Activated T-cell treated with anti-CD3 and anti-CD28 coated beads, Interleukin-2, amount 50 U/mL, for 4 hours (primary cell): ENCODE data around the gene UBASH3A. TPM values are rescaled to one million over a fixed set of nuclear protein-coding genes. Genes with fewer than 3 reads are reported as not detected.
A peak's percentile ranks its signal among the peaks of the same experiment; 100 is the strongest.

Experiments
- ATAC-seq, 2 donors: fragments of 200-7000 bp; cut with Tn5 transposase; one replicate each; pipeline ENCODE4 v1.10.0; 2021
- DNase-seq: peaks from one replicate; pipeline ENCODE4 v3.0.0-alpha.2; 2020
- H3K27me3 Mint-ChIP-seq: one replicate; pipeline ENCODE4 v1.8.0; 2021; ENCODE audit warnings: low read depth, mixed read lengths
- H3K36me3 Mint-ChIP-seq: one replicate; pipeline ENCODE4 v1.8.0; 2022; ENCODE audit warnings: mixed read lengths; ENCODE audit not compliant: insufficient read depth
- H3K4me1 Mint-ChIP-seq: one replicate; pipeline ENCODE4 v1.8.0; 2021; ENCODE audit warnings: low read depth, mixed read lengths
- H3K4me3 Mint-ChIP-seq: one replicate; pipeline ENCODE4 v1.8.0; 2021; ENCODE audit warnings: mild to moderate bottlenecking, moderate library complexity, mixed read lengths
- H3K9me3 Mint-ChIP-seq: one replicate; pipeline ENCODE4 v1.8.0; 2021; ENCODE audit warnings: mixed read lengths
- total RNA-seq, 3 donors: library from RNA; stranded (reverse); gene quantifications; one replicate each; pipeline ENCODE4 v1.2.1, GENCODE V29; 2021

UBASH3A gene
- total RNA-seq, 3 donors from 2014 or later = 8.8 to 13.7 (median 11.3) TPM

DNA sequence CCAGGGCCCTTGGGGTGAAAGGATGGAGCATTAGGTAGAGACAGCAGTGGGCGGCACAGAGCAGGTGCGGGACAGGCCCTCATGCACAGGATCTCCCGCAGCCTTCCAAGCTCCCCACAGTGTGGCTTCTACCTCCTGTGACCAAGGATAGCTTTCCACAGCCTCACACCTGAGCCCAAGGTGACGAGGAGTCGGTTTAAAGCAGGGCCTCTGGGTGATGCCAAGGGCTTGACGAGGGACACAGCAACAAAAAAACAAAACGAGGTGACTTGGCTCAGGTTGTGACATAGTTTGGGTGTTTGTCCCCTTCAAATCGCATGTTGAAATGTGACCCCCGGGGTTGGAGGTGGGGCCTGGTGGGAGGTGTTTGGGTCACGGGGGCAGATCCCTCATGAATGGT is 77.0 kb downstream of the UBASH3A start:
- no peaks in the 10 kb centered on the region for H3K9me3 Mint-ChIP-seq
- no peak overlapping the region for H3K4me3 Mint-ChIP-seq
- H3K36me3 Mint-ChIP-seq = no peaks in the 10 kb centered on the region
- peaks cover 3% of the 10 kb centered on the region for H3K27me3 Mint-ChIP-seq
- no peak for ATAC-seq
- DNase-seq = no peak
- no peaks in the 10 kb centered on the region for H3K4me1 Mint-ChIP-seq

DNA sequence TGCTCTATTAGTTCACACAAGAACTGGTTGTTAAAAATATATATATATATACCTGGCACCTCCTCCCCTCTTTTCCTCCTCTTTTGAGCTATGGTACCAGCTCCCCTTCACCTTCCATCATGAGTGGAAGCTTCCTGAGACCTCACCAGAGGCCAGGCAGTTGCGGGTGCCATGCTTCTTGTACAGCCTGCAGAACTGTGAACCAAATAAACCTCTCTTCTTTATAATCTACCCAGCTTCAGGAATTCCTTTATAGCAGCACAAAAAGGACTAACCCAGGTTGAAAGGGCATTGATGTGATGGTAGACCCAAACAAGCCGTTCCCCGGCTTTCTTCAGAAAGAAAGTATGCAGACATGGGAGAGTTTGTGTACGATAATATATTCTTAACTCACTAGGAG is 77.5 kb downstream of the UBASH3A start:
- Mint-ChIP-seq H3K9me3 (no peaks in the 10 kb centered on the region), H3K4me3 (no peak overlapping the region), H3K27me3 (peaks cover 3% of the 10 kb centered on the region), H3K4me1 (no peaks in the 10 kb centered on the region), H3K36me3 (no peaks in the 10 kb centered on the region)
- DNase-seq = no peak
- no peak for ATAC-seq

DNA sequence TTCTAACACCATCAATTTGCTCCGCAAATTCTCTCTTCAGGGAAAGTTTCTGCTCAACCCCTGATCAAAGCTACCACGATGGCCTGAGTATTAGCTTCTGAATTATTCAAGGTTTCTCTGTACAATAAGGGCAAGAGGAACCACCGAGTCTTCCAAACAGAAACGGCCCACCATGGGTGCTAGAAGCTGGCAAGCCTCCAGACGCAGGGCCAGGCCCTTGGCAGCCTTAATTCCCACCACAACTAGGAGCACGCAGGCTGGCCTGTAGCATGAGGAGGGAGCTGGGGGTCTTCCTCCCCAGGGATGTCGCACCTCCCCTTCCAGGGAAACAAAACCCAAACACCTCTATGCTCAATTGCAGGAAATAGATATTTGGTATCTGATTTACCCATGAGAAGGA is 81.3 kb downstream of the UBASH3A start:
- ATAC-seq (no peak), DNase-seq (no peak)

DNA sequence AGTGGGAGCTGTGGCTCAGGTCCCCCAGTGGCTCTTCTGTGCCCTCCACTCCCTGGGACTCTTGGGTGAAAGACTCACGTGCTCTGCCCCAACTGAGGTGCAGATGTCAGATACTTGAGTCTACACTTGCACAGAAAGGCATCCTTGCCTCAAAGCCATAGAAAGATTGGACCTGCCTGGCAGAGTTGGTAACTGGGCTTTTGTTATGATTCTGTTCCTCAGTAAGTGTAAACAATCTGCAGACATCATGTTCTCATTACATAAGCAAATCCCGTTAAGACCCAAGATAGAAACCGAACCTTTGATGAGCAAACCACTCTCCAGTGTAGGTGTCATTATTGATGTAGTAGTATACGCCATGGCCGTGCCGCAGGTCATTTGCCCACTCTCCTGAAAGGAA is 82.4 kb downstream of the UBASH3A start:
- Mint-ChIP-seq H3K4me3 (no peak overlapping the region), H3K36me3 (no peaks in the 10 kb centered on the region), H3K4me1 (peaks cover 3% of the 10 kb centered on the region), H3K27me3 (peaks cover 10% of the 10 kb centered on the region), H3K9me3 (no peaks in the 10 kb centered on the region)
- ATAC-seq (no peak), DNase-seq (no peak)

More for the DNA sequence above, 81.3 kb downstream of the UBASH3A start:
- Mint-ChIP-seq H3K36me3 (no peaks in the 10 kb centered on the region), H3K27me3 (peaks cover 10% of the 10 kb centered on the region), H3K9me3 (no peaks in the 10 kb centered on the region), H3K4me1 (peaks cover 3% of the 10 kb centered on the region), H3K4me3 (no peak overlapping the region)

DNA sequence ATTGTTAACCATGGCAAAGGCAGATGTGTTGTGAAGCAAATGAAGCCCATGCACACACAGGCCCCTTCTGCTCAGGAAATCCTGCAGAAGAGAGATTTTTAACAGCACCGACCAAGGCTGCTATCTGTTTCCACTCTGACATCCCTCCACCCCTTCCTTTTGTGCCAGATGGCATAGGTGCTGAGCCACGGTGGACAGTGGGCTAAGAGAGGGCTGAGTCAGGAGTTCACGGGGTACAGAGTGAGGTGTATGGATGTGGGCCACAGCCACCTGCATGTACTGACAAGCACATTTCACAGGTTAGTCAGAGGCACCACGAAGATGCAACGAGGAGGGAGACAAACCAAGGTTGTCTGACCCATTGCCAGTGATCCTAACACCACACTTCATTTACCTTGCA is 82.8 kb downstream of the UBASH3A start:
- ATAC-seq = no peak
- no peak overlapping the region for H3K4me3 Mint-ChIP-seq
- no peak for DNase-seq
- peaks cover 3% of the 10 kb centered on the region for H3K4me1 Mint-ChIP-seq
- H3K36me3 Mint-ChIP-seq = no peaks in the 10 kb centered on the region
- peaks cover 10% of the 10 kb centered on the region for H3K27me3 Mint-ChIP-seq
- no peaks in the 10 kb centered on the region for H3K9me3 Mint-ChIP-seq

DNA sequence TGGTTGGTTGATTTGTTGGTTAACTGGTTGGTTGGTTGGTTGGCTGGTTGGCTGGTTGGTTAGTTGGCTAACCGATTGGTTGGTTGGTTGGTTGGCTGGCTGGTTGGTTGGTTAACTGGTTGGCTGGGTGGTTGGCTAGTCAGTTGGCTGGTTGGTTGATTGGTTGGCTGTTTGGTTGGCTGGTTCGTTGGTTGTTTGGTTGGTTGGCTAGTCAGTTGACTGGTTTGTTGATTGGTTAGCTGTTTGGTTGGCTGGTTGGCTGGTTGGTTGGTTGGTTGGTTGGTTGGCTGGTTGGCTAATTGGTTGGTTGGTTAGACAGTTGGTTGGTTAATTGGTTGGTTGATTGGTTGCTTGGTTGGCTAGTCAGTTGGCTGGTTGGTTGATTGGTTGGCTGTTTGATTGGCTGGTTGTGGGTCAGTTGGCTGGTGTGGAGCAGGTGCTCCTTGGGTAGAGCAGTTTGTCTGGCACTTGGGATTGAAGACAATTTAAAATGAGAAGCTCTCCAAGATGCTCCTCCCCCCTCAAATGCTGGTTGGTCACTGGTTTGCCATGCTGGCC is 85.4 kb downstream of the UBASH3A start:
- peaks cover 10% of the 10 kb centered on the region for H3K27me3 Mint-ChIP-seq
- H3K9me3 Mint-ChIP-seq = no peaks in the 10 kb centered on the region
- no peak overlapping the region for H3K4me3 Mint-ChIP-seq
- no peak for DNase-seq
- H3K4me1 Mint-ChIP-seq = peaks cover 3% of the 10 kb centered on the region
- no peaks in the 10 kb centered on the region for H3K36me3 Mint-ChIP-seq
- ATAC-seq = no peak

DNA sequence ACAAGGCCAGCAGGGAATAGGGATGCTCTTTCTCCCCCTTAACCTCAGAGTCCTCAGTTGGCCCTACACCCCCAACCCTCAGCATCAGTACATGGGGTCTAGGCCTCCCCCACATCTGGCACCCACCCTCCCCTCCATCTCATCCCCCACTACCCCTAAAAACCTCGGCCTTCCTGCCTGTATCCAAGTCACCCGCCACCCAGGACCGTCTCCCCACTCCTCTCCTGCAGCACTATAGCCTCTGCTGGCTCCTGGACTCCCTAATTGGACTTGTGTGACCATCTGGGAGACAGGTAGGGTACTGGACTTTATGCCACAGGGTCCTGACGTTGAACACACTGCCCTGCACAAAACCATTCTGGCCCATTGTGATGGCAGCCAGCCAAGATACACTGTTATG is 86.3 kb downstream of the UBASH3A start:
- Mint-ChIP-seq H3K4me3 (no peak overlapping the region), H3K27me3 (peaks cover 10% of the 10 kb centered on the region), H3K4me1 (peaks cover 3% of the 10 kb centered on the region), H3K9me3 (no peaks in the 10 kb centered on the region), H3K36me3 (no peaks in the 10 kb centered on the region)
- DNase-seq (no peak), ATAC-seq (no peak)

DNA sequence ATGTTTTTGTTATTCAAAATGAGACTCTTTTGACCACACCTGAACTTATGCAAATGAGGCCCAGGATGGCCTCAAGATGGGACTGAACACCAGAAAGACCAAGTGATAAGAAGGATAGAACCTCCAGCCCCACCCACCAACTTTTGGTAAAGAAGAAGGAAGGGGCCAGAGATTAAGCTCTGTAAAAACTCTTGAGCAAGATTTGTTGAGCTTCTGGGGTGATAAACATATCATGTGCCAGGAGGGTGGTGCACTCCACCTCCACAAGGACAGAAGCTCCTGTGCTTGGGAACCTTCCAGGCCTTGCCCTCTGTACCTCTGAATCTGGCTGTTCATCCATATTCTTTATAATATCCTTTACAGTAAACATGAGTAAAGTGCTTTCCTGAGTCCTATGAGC is 87.0 kb downstream of the UBASH3A start:
- peaks cover 10% of the 10 kb centered on the region for H3K27me3 Mint-ChIP-seq
- ATAC-seq (no peak), DNase-seq (no peak)
- H3K9me3 Mint-ChIP-seq = no peaks in the 10 kb centered on the region
- peaks cover 6% of the 10 kb centered on the region for H3K4me1 Mint-ChIP-seq
- H3K4me3 Mint-ChIP-seq = no peak overlapping the region
- no peaks in the 10 kb centered on the region for H3K36me3 Mint-ChIP-seq

DNA sequence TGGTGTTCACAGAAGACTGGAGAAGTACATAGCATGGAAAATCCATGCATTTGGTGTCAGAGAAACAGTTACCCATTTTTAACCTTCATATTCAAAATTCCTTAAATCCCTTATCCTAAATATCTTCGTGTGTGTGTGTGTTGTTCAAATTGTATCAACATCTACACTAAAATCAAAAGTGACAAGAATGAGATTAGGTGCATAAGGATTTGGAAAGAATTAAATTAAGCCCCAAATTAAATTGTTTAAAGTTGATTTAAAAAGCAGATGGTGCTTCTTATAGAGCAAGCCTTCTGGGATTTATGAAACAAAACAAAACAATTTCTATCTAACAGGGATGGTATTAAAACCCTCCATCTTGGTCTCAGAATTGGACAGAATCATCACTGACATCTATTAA is 87.6 kb downstream of the UBASH3A start:
- H3K4me3 Mint-ChIP-seq = no peak overlapping the region
- ATAC-seq (no peak), DNase-seq (no peak)
- H3K9me3 Mint-ChIP-seq = no peaks in the 10 kb centered on the region
- H3K4me1 Mint-ChIP-seq = peaks cover 10% of the 10 kb centered on the region
- H3K27me3 Mint-ChIP-seq = peaks cover 10% of the 10 kb centered on the region
- no peaks in the 10 kb centered on the region for H3K36me3 Mint-ChIP-seq

DNA sequence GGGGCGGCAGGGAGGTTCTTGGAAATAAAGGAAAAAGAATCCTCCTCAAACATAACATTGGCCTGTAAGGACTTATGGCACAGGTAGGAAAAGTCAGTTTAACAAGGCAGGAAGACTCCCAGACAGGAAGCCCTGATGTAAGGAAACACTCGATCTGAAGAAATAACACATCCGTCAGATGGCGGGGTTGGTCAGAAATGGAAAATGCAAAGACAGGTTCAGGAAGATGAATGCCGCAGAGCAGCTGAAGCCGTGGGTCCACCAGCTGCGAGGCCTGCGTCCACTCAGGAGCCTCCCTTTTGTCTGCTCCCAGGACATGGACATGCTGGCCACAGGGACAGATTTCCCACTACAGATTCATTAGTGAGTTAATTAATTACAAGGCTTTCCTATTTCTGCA is 88.5 kb downstream of the UBASH3A start:
- ATAC-seq (no peak), DNase-seq (no peak)
- Mint-ChIP-seq H3K4me3 (no peak overlapping the region), H3K9me3 (no peaks in the 10 kb centered on the region), H3K36me3 (no peaks in the 10 kb centered on the region), H3K27me3 (peaks cover 7% of the 10 kb centered on the region), H3K4me1 (peaks cover 13% of the 10 kb centered on the region)

DNA sequence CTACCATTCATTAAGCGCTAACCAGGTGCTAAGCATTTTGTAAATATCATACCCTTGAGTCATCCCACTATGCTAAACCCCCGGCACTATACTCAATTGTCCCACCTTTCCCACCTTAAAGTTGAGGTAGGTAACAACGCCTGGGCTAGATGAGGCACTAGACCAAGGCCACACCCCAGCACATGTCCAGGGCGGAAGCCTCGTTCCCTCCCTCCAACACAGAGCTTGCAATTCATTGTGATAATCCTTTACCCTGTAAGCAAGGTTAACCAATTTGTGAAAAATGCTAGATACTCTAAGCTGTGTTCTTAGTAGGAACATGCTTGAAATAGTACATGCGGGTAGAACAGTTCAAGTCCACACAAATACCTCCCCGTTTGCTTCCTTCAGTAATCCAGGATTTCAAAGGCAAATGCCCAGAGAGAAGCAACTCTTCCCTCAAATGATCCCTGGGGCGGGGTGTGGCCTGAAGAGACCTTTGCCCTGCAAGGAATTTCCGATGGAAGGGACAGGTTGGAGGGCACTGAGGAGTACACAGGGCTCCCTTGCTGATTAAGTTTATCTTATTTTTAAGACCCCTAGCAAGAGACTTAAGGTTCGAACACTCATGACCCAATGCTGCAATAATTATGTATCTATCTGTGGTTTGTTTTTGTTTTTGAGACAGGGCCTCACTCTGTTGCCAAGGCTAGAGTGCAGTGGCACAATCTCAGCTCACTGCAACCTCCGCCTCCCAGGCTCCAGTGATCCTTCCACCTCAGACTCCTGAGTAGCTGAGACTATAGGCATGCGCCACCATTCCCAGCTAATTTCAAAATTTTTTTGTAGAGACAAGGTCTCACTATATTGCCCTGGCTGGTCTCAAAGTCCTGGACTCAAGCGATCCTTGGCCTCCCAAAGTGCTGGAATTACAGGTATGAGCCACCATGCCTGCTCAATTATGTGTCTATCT is 89.7 kb downstream of the UBASH3A start:
- Mint-ChIP-seq H3K9me3 (no peaks in the 10 kb centered on the region), H3K36me3 (no peaks in the 10 kb centered on the region), H3K4me3 (no peak overlapping the region), H3K4me1 (peaks cover 13% of the 10 kb centered on the region), H3K27me3 (peaks cover 4% of the 10 kb centered on the region)
- no peak for DNase-seq
- ATAC-seq = no peak

DNA sequence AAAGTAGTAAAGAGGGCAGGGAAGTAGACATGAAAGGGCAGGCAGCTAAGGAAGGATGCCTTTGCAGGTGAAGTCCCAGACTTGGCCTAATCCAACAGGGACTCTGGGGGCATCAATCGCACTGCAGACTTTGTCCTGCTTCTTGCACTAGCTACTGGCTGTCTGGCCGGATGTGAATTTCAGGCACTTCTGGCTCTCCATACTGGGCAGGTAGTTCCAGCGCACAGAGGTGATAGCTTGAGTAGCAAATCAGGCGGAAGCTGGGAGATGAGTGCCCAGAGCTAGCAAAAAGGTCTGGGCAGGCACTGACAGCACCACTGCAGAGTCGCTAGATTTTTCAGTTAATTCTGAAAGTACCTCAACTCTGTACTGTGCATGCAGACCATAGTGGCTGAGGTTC is 91.3 kb downstream of the UBASH3A start:
- no peaks in the 10 kb centered on the region for H3K27me3 Mint-ChIP-seq
- DNase-seq (no peak), ATAC-seq (no peak)
- peaks cover 13% of the 10 kb centered on the region for H3K4me1 Mint-ChIP-seq
- H3K36me3 Mint-ChIP-seq = no peaks in the 10 kb centered on the region
- no peak overlapping the region for H3K4me3 Mint-ChIP-seq
- H3K9me3 Mint-ChIP-seq = no peaks in the 10 kb centered on the region

DNA sequence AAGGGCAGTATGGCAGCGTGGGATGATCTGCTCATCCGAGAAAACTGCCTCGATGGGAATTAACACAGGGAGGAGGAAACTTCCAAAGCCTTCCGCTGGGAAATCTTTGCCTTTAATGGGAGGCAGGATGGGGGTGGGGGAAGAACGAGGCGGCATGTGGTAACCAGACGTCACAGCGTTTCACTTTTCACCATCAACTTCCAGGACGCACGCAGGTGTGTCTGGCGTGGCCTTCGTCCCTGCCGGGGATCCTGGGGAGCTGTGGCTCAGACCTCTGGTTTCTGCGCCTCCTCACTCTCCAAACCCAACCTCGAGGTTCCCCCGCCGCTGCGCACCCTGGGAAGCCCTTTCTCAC is 92.0 kb downstream of the UBASH3A start:
- Mint-ChIP-seq H3K36me3 (no peaks in the 10 kb centered on the region), H3K4me1 (peaks cover 13% of the 10 kb centered on the region), H3K4me3 (peak overlapping the region; percentile 89), H3K9me3 (no peaks in the 10 kb centered on the region), H3K27me3 (no peaks in the 10 kb centered on the region)
- DNase-seq (no peak), ATAC-seq (no peak)

DNA sequence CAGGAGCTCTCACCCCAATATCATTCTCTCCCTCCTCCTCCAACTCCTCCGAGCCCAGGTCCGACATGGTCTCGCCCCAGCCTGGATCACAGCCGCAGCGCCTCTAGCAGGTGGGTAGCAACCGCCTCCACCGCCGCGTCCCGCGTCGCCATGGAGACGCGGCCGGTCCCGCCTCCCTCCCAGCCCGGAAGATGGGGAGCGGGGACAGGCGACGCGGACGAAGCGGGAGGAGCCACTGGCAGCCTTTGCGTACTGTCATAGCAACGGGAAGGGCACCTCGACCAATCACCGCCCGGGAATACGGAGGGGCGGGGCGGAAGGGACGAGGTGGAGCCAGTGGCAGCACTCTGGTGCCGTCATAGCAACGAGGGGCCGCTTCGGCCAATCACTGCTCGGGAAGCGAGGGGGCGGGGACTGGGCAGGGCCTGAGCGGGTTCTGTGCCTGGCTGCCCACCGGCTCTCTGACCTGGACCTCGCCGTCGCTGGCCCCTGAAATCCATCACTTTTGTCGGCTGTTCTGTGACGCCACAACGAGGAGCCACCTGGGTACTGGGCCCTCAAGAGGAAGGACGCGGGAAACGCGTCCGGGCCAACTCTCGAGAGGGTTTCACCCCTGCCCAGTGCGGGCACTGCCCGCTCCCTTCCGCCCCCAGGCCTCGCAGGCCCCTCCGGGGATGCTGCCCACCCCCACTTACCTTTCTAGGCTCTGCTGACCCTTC is 92.6 kb downstream of the UBASH3A start, which contains the start of gene RSPH1:
RSPH1 (minus strand) TSS at position 105 of the 719 bp plus-strand sequence; CDS start at position 67, 38 bp downstream.
- Mint-ChIP-seq H3K36me3 (no peaks in the 10 kb centered on the region), H3K4me1 (peaks cover 13% of the 10 kb centered on the region), H3K9me3 (no peaks in the 10 kb centered on the region), H3K4me3 (peak within 1 kb of the TSS; percentile 89), H3K27me3 (no peaks in the 10 kb centered on the region)
- ATAC-seq (peak; percentile 99), DNase-seq (peak; percentile 99)
